GM23338 (cell line): ENCODE data around the gene PXT1. TPM values are rescaled to one million over a fixed set of nuclear protein-coding genes. Genes with fewer than 3 reads are reported as not detected.

ENCODE experiments used
- ATAC-seq: fragments of 200-7000 bp; cut with Tn5 transposase; 3 replicates; pipeline ENCODE4 v1.9.1; 2020
- DNase-seq: peaks from one replicate; pipeline ENCODE4 v3.0.0-alpha.2; 2015; ENCODE audit warnings: low spot score
- H2AFZ ChIP-seq: fragments of 200-600 bp; sonication (generic); 2 replicates; pipeline ENCODE4 v1.8.0; 2016; ENCODE audit warnings: antibody characterized with exemption, mild to moderate bottlenecking, moderate library complexity
- H3F3A ChIP-seq: fragments of 200-600 bp; sonication (generic); replicated peaks from 2 replicates; pipeline ENCODE4 v1.8.0; 2017; ENCODE audit warnings: antibody characterized with exemption, mixed run types, low read depth
- H3K27ac ChIP-seq: fragments of 200-600 bp; sonication (generic); 2 replicates; pipeline ENCODE4 v1.6.1; 2016; ENCODE audit warnings: low read depth
- H3K27me3 ChIP-seq: fragments of 200-600 bp; sonication (generic); 2 replicates; pipeline ENCODE4 v1.8.0; 2016; ENCODE audit warnings: mild to moderate bottlenecking, mixed run types, moderate library complexity; ENCODE audit not compliant: insufficient read depth
- H3K36me3 ChIP-seq: fragments of 200-600 bp; sonication (generic); 2 replicates; pipeline ENCODE4 v1.8.0; 2016; ENCODE audit warnings: mild to moderate bottlenecking; ENCODE audit not compliant: insufficient read depth
- H3K4me1 ChIP-seq: fragments of 200-600 bp; sonication (generic); 2 replicates; pipeline ENCODE4 v1.8.0; 2016; ENCODE audit warnings: mild to moderate bottlenecking, moderate library complexity; ENCODE audit not compliant: insufficient read depth
- H3K4me2 ChIP-seq: fragments of 200-600 bp; sonication (generic); 2 replicates; pipeline ENCODE4 v1.7.1; 2017; ENCODE audit warnings: mixed run types
- H3K4me3 ChIP-seq: fragments of 200-600 bp; sonication (generic); 2 replicates; pipeline ENCODE4 v1.6.1; 2016; ENCODE audit warnings: mixed run types
- H3K79me2 ChIP-seq: fragments of 200-600 bp; sonication (generic); replicated peaks from 2 replicates; pipeline ENCODE4 v1.8.0; 2017; ENCODE audit warnings: mild to moderate bottlenecking; ENCODE audit not compliant: insufficient read depth
- H3K9me2 ChIP-seq: fragments of 200-600 bp; sonication (generic); 2 replicates; pipeline ENCODE4 v1.8.0; 2017; ENCODE audit not compliant: insufficient read depth
- H4K20me1 ChIP-seq: fragments of 200-600 bp; sonication (generic); replicated peaks from 2 replicates; pipeline ENCODE4 v1.8.0; 2017; ENCODE audit warnings: mild to moderate bottlenecking; ENCODE audit not compliant: insufficient read depth
- H3K27ac Mint-ChIP-seq: 2 replicates; pipeline ENCODE4 v1.8.0; 2020; ENCODE audit warnings: inconsistent platforms, mild to moderate bottlenecking, moderate library complexity, mixed read lengths
- H3K27me3 Mint-ChIP-seq: 3 replicates; pipeline ENCODE4 v1.8.0; 2022; ENCODE audit warnings: low read depth, mild to moderate bottlenecking, moderate library complexity, mixed read lengths, inconsistent platforms; ENCODE audit not compliant: insufficient read depth, poor library complexity
- H3K36me3 Mint-ChIP-seq: 3 replicates; pipeline ENCODE4 v1.8.0; 2021; ENCODE audit warnings: low read depth, mild to moderate bottlenecking, inconsistent platforms, moderate library complexity, mixed read lengths
- H3K4me1 Mint-ChIP-seq: 3 replicates; pipeline ENCODE4 v1.8.0; 2020; ENCODE audit warnings: mild to moderate bottlenecking, inconsistent platforms, mixed read lengths
- H3K4me3 Mint-ChIP-seq: 3 replicates; pipeline ENCODE4 v1.8.0; 2021; ENCODE audit warnings: moderate library complexity, mild to moderate bottlenecking, inconsistent platforms, mixed read lengths
- H3K9me3 Mint-ChIP-seq: 3 replicates; pipeline ENCODE4 v1.8.0; 2020; ENCODE audit warnings: moderate library complexity, mild to moderate bottlenecking, inconsistent platforms, mixed read lengths
- CREB1 ChIP-seq: fragments of 250-450 bp; sonication (Bioruptor Pico); IDR thresholded peaks from 2 replicates; pipeline ENCODE4 v1.5.0; 2020; ENCODE audit warnings: low read depth, mild to moderate bottlenecking, moderate library complexity
- EZH2 ChIP-seq: fragments of 200-600 bp; sonication (generic); IDR thresholded peaks from one replicate; pipeline ENCODE4 v1.8.0; 2017; ENCODE audit warnings: antibody characterized with exemption, mild to moderate bottlenecking, low read depth; ENCODE audit not compliant: unreplicated experiment
- EZH2phosphoT487 ChIP-seq: fragments of 200-600 bp; sonication (generic); IDR thresholded peaks from one replicate; pipeline ENCODE4 v1.8.1; 2018; ENCODE audit warnings: antibody characterized with exemption; ENCODE audit not compliant: unreplicated experiment
- JUNB ChIP-seq: IDR thresholded peaks from one replicate; pipeline ENCODE4 v1.6.1; 2016; ENCODE audit warnings: antibody characterized with exemption; ENCODE audit not compliant: unreplicated experiment
- NANOG ChIP-seq: IDR thresholded peaks from 2 replicates; pipeline ENCODE4 v1.6.1; 2016; ENCODE audit warnings: antibody characterized with exemption, borderline replicate concordance
- POLR2AphosphoS5 ChIP-seq: IDR thresholded peaks from 2 replicates; pipeline ENCODE4 v1.6.1; 2016; ENCODE audit warnings: antibody characterized with exemption, low read depth
- STAT1 ChIP-seq: IDR thresholded peaks from one replicate; pipeline ENCODE4 v1.6.1; 2016; ENCODE audit warnings: antibody characterized with exemption; ENCODE audit not compliant: unreplicated experiment
- ZNF331 ChIP-seq: fragments of 250-450 bp; sonication (Bioruptor Pico); IDR thresholded peaks from 2 replicates; pipeline ENCODE4 v1.5.0; 2020; ENCODE audit warnings: low read depth, mild to moderate bottlenecking, moderate library complexity
- polyA plus RNA-seq: library from polyadenylated mRNA; unstranded; fragments of >200 nt; fragmentation: Nextera tagmentation; extraction: Ambion mirVana; gene quantifications from 2 replicates; pipeline ENCODE4 v1.2.1, GENCODE V29; 2016
- total RNA-seq: library from RNA; depleted of rRNA; stranded (reverse); fragments of >200 nt; shearing (Covaris generic); gene quantifications from 2 replicates; pipeline ENCODE4 v1.2.3, GENCODE V29; 2014
- TF ChIP-seq, protein P1 (sequence below): IDR thresholded peaks from 2 replicates; pipeline ENCODE4 v1.6.1; 2016; ENCODE audit warnings: antibody characterized with exemption
- TF ChIP-seq, protein P2 (sequence below): fragments of 250-450 bp; sonication (Bioruptor Pico); IDR thresholded peaks from 2 replicates; pipeline ENCODE4 v1.5.0; 2020; ENCODE audit warnings: mild to moderate bottlenecking, moderate library complexity
- TF ChIP-seq, protein P3 (sequence below): IDR thresholded peaks from one replicate; pipeline ENCODE4 v1.6.1; 2018; ENCODE audit warnings: antibody characterized with exemption; ENCODE audit not compliant: unreplicated experiment

The PXT1 gene
- total and polyA plus RNA-seq, 2 experiments from 2014 or later = 0.14 TPM; not detected in 1

DNA sequence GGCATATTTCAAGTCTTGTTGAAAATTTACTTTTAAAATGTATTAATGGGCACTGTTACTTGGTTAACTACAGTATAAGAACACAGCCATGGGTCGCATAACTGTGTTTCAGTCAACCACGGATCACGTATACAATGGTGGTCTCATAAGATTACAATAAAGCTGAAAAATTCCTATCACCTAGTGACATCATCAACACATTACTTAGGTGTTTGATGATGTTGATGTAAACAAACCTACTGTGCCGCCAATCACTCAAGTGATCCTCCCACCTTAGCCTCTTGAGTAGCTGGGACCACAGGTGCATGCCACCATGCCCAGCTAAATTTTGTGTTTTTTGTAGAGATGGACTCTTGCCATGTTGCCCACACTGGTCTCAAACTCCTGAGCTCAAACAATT is 38.5 kb downstream of the PXT1 start (continued):
- TF ChIP-seq, protein P1, sequence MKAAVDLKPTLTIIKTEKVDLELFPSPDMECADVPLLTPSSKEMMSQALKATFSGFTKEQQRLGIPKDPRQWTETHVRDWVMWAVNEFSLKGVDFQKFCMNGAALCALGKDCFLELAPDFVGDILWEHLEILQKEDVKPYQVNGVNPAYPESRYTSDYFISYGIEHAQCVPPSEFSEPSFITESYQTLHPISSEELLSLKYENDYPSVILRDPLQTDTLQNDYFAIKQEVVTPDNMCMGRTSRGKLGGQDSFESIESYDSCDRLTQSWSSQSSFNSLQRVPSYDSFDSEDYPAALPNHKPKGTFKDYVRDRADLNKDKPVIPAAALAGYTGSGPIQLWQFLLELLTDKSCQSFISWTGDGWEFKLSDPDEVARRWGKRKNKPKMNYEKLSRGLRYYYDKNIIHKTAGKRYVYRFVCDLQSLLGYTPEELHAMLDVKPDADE = no peak
- TF ChIP-seq POLR2AphosphoS5 = no peak

DNA sequence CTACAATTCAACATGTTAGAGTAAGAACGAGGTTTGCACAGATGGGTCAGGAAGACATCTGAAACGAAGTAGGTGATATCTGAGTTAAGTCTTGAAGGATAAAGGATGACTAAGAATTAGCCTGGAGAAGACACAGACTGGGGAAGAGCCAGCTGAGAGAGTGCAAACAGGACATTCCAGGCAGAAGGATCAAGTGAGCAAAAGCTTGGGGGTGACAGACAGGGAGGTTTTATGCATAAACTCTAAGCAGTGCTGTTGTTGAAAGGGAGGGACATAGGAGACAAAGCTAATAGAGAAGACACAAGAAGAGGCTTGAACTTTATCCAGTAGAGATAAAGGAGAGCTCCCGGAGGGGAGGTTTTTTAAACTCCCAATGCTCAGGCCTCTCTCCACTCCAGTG is 40.2 kb downstream of the PXT1 start:
- ATAC-seq (no peak), DNase-seq (no peak)
- no peak overlapping the region for H3K27ac ChIP-seq
- H3K79me2 ChIP-seq = no peaks in the 10 kb centered on the region
- no peak overlapping the region for H3K4me2 ChIP-seq
- H3K4me3 Mint-ChIP-seq = no peak overlapping the region
- TF ChIP-seq ZNF331 = no peak
- no peaks in the 10 kb centered on the region for H3K36me3 ChIP-seq
- H4K20me1 ChIP-seq = no peaks in the 10 kb centered on the region
- H3K27ac Mint-ChIP-seq = no peak overlapping the region
- peaks cover 1% of the 10 kb centered on the region for H3K27me3 Mint-ChIP-seq
- no peaks in the 10 kb centered on the region for H3K27me3 ChIP-seq
- no peaks in the 10 kb centered on the region for H3F3A ChIP-seq
- no peaks in the 10 kb centered on the region for H3K4me1 ChIP-seq
- H3K4me3 ChIP-seq = no peak overlapping the region
- no peaks in the 10 kb centered on the region for H3K9me2 ChIP-seq
- H3K36me3 Mint-ChIP-seq = no peaks in the 10 kb centered on the region
- H3K4me1 Mint-ChIP-seq = no peaks in the 10 kb centered on the region
- H2AFZ ChIP-seq = no peak overlapping the region
- H3K9me3 Mint-ChIP-seq = no peaks in the 10 kb centered on the region

DNA sequence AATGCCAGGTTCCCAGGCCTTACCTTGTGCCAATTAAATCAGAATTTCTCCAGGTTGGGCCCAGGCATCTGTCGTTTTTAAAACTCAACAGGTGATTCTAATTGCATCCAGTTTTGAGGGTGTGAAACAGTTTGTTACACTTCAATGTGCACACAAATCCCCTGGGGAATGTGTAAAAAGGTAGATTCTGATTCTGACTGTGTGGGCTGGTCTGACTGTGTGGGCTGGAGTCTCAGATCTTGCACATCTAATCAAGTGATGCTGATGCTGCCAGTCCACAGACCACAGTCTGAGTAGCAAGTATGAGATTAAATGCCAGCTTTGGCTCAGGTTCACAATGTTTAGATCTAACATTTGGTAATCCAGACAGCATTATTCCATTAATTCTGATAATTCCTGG is 42.7 kb downstream of the PXT1 start:
- no peaks in the 10 kb centered on the region for H3K79me2 ChIP-seq
- Mint-ChIP-seq H3K9me3 (no peaks in the 10 kb centered on the region), H3K27me3 (peaks cover 1% of the 10 kb centered on the region), H3K27ac (no peak overlapping the region), H3K4me1 (no peaks in the 10 kb centered on the region), H3K36me3 (no peaks in the 10 kb centered on the region), H3K4me3 (no peak overlapping the region)
- no peaks in the 10 kb centered on the region for H3K27me3 ChIP-seq
- no peaks in the 10 kb centered on the region for H3K36me3 ChIP-seq
- DNase-seq = no peak
- no peak for ATAC-seq
- no peaks in the 10 kb centered on the region for H3F3A ChIP-seq
- H4K20me1 ChIP-seq = no peaks in the 10 kb centered on the region
- H3K4me1 ChIP-seq = no peaks in the 10 kb centered on the region
- H3K9me2 ChIP-seq = 0 out of 2 replicates have a peak, but pooled peaks cover 5% of the 10 kb centered on the region
- H3K27ac ChIP-seq = no peak overlapping the region
- H2AFZ ChIP-seq = no peak overlapping the region; the same call in 1 of the 2 replicates
- H3K4me3 ChIP-seq = no peak overlapping the region
- H3K4me2 ChIP-seq = no peak overlapping the region
- TF ChIP-seq EZH2 (no peak), EZH2phosphoT487 (no peak), STAT1 (no peak), ZNF331 (no peak), NANOG (no peak), CREB1 (CRISPR knock-in tag) (no peak), POLR2AphosphoS5 (no peak), JUNB (no peak)
- TF ChIP-seq, protein P2, sequence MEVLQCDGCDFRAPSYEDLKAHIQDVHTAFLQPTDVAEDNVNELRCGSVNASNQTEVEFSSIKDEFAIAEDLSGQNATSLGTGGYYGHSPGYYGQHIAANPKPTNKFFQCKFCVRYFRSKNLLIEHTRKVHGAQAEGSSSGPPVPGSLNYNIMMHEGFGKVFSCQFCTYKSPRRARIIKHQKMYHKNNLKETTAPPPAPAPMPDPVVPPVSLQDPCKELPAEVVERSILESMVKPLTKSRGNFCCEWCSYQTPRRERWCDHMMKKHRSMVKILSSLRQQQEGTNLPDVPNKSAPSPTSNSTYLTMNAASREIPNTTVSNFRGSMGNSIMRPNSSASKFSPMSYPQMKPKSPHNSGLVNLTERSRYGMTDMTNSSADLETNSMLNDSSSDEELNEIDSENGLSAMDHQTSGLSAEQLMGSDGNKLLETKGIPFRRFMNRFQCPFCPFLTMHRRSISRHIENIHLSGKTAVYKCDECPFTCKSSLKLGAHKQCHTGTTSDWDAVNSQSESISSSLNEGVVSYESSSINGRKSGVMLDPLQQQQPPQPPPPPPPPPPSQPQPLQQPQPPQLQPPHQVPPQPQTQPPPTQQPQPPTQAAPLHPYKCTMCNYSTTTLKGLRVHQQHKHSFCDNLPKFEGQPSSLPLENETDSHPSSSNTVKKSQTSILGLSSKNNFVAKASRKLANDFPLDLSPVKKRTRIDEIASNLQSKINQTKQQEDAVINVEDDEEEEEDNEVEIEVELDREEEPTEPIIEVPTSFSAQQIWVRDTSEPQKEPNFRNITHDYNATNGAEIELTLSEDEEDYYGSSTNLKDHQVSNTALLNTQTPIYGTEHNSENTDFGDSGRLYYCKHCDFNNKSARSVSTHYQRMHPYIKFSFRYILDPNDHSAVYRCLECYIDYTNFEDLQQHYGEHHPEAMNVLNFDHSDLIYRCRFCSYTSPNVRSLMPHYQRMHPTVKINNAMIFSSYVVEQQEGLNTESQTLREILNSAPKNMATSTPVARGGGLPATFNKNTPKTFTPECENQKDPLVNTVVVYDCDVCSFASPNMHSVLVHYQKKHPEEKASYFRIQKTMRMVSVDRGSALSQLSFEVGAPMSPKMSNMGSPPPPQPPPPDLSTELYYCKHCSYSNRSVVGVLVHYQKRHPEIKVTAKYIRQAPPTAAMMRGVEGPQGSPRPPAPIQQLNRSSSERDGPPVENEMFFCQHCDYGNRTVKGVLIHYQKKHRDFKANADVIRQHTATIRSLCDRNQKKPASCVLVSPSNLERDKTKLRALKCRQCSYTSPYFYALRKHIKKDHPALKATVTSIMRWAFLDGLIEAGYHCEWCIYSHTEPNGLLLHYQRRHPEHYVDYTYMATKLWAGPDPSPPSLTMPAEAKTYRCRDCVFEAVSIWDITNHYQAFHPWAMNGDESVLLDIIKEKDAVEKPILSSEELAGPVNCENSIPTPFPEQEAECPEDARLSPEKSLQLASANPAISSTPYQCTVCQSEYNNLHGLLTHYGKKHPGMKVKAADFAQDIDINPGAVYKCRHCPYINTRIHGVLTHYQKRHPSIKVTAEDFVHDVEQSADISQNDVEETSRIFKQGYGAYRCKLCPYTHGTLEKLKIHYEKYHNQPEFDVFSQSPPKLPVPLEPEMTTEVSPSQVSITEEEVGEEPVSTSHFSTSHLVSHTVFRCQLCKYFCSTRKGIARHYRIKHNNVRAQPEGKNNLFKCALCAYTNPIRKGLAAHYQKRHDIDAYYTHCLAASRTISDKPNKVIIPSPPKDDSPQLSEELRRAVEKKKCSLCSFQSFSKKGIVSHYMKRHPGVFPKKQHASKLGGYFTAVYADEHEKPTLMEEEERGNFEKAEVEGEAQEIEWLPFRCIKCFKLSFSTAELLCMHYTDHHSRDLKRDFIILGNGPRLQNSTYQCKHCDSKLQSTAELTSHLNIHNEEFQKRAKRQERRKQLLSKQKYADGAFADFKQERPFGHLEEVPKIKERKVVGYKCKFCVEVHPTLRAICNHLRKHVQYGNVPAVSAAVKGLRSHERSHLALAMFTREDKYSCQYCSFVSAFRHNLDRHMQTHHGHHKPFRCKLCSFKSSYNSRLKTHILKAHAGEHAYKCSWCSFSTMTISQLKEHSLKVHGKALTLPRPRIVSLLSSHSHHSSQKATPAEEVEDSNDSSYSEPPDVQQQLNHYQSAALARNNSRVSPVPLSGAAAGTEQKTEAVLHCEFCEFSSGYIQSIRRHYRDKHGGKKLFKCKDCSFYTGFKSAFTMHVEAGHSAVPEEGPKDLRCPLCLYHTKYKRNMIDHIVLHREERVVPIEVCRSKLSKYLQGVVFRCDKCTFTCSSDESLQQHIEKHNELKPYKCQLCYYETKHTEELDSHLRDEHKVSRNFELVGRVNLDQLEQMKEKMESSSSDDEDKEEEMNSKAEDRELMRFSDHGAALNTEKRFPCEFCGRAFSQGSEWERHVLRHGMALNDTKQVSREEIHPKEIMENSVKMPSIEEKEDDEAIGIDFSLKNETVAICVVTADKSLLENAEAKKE (CRISPR knock-in tag) = no peak
- TF ChIP-seq, protein P3, sequence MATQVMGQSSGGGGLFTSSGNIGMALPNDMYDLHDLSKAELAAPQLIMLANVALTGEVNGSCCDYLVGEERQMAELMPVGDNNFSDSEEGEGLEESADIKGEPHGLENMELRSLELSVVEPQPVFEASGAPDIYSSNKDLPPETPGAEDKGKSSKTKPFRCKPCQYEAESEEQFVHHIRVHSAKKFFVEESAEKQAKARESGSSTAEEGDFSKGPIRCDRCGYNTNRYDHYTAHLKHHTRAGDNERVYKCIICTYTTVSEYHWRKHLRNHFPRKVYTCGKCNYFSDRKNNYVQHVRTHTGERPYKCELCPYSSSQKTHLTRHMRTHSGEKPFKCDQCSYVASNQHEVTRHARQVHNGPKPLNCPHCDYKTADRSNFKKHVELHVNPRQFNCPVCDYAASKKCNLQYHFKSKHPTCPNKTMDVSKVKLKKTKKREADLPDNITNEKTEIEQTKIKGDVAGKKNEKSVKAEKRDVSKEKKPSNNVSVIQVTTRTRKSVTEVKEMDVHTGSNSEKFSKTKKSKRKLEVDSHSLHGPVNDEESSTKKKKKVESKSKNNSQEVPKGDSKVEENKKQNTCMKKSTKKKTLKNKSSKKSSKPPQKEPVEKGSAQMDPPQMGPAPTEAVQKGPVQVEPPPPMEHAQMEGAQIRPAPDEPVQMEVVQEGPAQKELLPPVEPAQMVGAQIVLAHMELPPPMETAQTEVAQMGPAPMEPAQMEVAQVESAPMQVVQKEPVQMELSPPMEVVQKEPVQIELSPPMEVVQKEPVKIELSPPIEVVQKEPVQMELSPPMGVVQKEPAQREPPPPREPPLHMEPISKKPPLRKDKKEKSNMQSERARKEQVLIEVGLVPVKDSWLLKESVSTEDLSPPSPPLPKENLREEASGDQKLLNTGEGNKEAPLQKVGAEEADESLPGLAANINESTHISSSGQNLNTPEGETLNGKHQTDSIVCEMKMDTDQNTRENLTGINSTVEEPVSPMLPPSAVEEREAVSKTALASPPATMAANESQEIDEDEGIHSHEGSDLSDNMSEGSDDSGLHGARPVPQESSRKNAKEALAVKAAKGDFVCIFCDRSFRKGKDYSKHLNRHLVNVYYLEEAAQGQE = no peak
